ENCODE data around the gene KATNAL1.

The KATNAL1 gene

DNA sequence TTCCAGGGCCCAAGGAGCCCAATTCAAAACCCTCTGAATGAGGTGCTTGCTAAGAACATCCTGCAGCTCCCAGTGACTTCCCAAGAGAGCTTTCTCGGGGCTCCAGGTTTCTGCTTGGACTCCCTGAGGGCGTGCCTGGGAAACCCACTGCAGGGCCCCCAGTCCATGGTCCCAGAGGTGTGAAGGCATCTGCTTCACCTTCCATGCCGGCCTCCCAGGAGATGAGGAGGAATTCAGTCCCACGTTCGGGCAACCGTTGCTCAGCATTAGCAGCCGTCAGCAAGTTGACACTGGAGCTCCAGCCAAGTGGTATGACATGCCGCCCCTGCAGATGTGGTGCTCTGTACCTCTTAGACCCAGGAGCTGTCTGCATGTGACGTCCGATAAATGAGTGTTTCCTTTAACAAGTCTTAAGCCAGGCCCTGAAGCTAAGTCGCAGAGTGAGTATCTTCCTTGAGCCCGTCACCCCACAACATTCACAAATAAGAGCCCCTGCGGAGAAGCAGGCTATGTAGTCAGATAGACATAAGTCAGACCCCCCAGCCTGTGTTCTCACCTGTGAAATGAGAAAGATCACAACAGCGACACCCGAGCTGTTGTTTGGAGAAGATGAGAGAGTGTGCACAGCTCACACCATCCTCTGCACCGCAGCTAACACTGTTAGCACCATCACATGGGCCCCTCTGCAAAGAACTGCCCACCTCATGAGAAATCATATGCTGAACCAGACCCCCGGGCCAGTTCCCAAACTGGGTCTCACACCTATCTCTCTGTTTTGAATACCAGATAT is 150.3 kb downstream of the KATNAL1 start:
- no peak overlapping the region for H3K27ac ChIP-seq
- H3K4me1 ChIP-seq: no peaks in the 10 kb centered on the region
- H3K4me3 ChIP-seq: no peak overlapping the region
- no peaks in the 10 kb centered on the region for H3K27me3 ChIP-seq
- no peaks in the 10 kb centered on the region for H3K36me3 ChIP-seq
- TF ChIP-seq, protein P1, sequence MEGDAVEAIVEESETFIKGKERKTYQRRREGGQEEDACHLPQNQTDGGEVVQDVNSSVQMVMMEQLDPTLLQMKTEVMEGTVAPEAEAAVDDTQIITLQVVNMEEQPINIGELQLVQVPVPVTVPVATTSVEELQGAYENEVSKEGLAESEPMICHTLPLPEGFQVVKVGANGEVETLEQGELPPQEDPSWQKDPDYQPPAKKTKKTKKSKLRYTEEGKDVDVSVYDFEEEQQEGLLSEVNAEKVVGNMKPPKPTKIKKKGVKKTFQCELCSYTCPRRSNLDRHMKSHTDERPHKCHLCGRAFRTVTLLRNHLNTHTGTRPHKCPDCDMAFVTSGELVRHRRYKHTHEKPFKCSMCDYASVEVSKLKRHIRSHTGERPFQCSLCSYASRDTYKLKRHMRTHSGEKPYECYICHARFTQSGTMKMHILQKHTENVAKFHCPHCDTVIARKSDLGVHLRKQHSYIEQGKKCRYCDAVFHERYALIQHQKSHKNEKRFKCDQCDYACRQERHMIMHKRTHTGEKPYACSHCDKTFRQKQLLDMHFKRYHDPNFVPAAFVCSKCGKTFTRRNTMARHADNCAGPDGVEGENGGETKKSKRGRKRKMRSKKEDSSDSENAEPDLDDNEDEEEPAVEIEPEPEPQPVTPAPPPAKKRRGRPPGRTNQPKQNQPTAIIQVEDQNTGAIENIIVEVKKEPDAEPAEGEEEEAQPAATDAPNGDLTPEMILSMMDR (IDR thresholded peaks at IDR 0.05): no peak
- H3K9me3 ChIP-seq: no peaks in the 10 kb centered on the region
- intact Hi-C loops (cut with DNase I; ENCODE audit: low total_unique reads): no loop called here
- no peak for DNase-seq

DNA sequence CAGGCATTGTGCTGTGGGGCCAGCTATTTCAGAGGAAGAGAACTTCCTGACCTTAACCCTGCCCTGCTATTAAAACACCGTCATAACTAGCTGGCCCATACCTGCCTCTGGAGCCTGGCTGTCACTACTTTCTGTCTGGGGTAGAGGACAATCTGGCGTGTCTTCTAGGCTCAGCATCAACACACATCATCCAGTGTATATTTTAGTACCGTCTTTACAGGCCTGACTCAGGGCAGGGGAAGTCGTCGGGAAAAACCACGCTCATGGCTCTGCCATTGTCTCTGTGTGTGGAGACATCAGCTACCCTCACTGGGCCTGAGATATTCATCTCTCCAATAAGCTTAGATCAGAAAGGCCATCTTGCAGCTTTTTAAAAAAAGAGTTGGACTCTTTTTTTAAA is 151.1 kb downstream of the KATNAL1 start:
- Histone ChIP-seq H3K4me3 (no peak overlapping the region), H3K9me3 (no peaks in the 10 kb centered on the region), H3K27ac (no peak overlapping the region), H3K36me3 (no peaks in the 10 kb centered on the region), H3K27me3 (no peaks in the 10 kb centered on the region), H3K4me1 (no peaks in the 10 kb centered on the region)
- TF ChIP-seq, protein P1 (IDR thresholded peaks at IDR 0.05): no peak
- intact Hi-C loops (cut with DNase I; ENCODE audit: low total_unique reads): no loop called here
- no peak for DNase-seq

DNA sequence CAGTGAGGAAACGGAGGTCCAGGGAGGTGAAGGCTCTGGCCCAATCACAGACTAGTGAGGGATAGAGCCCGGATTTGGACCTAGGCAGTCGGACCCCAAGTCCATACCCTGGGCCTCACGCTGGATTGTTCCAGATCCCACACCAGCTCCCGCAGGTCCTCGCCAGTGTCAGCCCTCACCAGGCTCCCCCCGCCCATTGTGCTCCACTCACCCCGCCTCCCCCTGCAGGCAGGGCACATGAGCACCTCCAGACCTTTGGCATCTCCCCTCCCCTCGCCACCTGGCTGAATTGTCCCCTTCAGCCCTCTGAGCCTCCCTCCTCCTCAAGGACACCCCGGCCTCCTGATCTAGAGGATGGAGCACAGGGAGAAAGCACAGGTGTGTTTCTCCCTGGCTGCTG is 152.4 kb downstream of the KATNAL1 start:
- DNase-seq: no peak
- H3K36me3 ChIP-seq: no peaks in the 10 kb centered on the region

DNA sequence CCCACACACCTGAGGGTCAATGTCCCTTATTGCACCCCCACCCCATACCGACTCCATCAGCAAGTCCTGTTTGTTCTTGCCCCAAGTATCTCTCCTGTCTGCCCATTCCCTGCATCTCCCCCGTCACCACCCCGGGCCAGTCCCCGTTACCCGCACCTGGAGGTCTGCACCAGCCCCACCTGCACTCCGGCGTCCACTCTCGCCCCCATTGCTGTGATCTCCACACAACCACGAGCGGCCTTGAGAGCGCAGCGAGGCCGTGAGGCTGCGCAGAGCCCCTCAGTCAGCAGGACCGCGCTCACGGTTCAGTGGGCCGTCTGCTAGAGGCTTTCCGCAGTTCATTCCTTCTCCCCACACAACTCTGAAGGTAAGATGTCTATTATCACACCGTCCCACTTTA is 152.8 kb downstream of the KATNAL1 start:
- no peaks in the 10 kb centered on the region for H3K36me3 ChIP-seq
- DNase-seq: no peak
- intact Hi-C loops (cut with DNase I; ENCODE audit: low total_unique reads): no loop called here

More for the DNA sequence above, 152.4 kb downstream of the KATNAL1 start:
- Histone ChIP-seq H3K27me3 (no peaks in the 10 kb centered on the region), H3K27ac (no peak overlapping the region), H3K4me3 (no peak overlapping the region), H3K4me1 (no peaks in the 10 kb centered on the region), H3K9me3 (no peaks in the 10 kb centered on the region)
- intact Hi-C loops (cut with DNase I; ENCODE audit: low total_unique reads): no loop called here
- TF ChIP-seq, protein P1 (IDR thresholded peaks at IDR 0.05): no peak

DNA sequence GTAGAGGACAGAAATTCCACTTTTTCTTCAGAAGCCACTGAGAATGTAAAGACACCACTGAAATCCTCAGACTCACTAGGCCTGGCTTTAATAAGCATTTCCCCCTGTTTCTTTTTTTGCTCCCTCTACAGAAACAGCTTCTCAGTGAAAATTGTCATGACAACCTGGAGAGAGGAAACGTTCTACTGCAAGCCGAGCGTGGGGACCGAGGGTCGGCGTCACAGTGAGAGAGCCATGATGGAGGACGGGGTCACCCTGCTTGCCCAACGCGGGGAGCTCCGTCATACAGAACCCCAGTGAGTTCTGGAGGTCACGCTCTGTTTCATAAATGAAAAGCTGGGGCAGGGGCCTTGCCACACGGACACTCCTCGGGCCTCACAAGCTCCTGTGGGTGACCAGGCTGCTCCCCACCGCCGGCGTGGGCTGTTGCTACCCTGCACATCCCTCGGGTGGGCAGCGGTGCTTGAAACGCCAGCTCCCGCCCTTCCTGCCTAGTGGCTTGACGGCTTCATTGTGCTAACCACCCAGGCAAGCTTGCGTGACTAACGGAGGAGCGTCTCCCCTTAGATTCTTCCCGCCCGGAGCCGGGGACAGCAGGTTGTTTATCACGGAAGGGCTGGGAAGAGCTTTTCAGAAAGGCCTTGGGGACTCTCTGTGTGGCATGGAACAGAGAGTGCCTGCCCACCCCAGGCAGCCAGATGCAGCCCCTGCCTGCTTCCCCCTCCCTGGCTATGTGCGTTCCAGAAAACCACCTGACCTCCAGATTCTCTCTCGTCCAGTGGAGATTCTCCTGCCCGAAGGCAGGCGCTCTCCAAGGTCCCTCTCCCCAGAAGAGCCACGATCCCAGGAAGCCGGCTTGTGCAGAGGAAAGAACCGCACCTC is 153.6 kb downstream of the KATNAL1 start:
- intact Hi-C loops (cut with DNase I; ENCODE audit: low total_unique reads): no loop called here
- no peak for DNase-seq

More for the DNA sequence above, 152.8 kb downstream of the KATNAL1 start:
- Histone ChIP-seq H3K4me1 (no peaks in the 10 kb centered on the region), H3K4me3 (no peak overlapping the region), H3K27me3 (no peaks in the 10 kb centered on the region), H3K9me3 (no peaks in the 10 kb centered on the region), H3K27ac (no peak overlapping the region)
- TF ChIP-seq, protein P1 (IDR thresholded peaks at IDR 0.05): no peak

More for the DNA sequence above, 153.6 kb downstream of the KATNAL1 start:
- no peaks in the 10 kb centered on the region for H3K36me3 ChIP-seq
- no peaks in the 10 kb centered on the region for H3K4me1 ChIP-seq
- TF ChIP-seq, protein P1 (IDR thresholded peaks at IDR 0.05): no peak
- no peaks in the 10 kb centered on the region for H3K27me3 ChIP-seq
- no peak overlapping the region for H3K27ac ChIP-seq
- no peaks in the 10 kb centered on the region for H3K9me3 ChIP-seq
- no peak overlapping the region for H3K4me3 ChIP-seq

All from tibial artery (tissue), 4 donors.